GM12872 (cell line): ENCODE measurements around the gene DUSP12.
A peak's percentile ranks its signal among the peaks of the same experiment; 100 is the strongest.

ENCODE experiments used
- TF ChIP-seq, protein P1 (sequence below): IDR thresholded peaks from 3 replicates; pipeline ENCODE4 v1.5.1; 2011; ENCODE audit warnings: low read depth, mild to moderate bottlenecking, low read length, moderate library complexity; ENCODE audit not compliant: insufficient read depth

DUSP12 gene, protein sequence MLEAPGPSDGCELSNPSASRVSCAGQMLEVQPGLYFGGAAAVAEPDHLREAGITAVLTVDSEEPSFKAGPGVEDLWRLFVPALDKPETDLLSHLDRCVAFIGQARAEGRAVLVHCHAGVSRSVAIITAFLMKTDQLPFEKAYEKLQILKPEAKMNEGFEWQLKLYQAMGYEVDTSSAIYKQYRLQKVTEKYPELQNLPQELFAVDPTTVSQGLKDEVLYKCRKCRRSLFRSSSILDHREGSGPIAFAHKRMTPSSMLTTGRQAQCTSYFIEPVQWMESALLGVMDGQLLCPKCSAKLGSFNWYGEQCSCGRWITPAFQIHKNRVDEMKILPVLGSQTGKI

DNA sequence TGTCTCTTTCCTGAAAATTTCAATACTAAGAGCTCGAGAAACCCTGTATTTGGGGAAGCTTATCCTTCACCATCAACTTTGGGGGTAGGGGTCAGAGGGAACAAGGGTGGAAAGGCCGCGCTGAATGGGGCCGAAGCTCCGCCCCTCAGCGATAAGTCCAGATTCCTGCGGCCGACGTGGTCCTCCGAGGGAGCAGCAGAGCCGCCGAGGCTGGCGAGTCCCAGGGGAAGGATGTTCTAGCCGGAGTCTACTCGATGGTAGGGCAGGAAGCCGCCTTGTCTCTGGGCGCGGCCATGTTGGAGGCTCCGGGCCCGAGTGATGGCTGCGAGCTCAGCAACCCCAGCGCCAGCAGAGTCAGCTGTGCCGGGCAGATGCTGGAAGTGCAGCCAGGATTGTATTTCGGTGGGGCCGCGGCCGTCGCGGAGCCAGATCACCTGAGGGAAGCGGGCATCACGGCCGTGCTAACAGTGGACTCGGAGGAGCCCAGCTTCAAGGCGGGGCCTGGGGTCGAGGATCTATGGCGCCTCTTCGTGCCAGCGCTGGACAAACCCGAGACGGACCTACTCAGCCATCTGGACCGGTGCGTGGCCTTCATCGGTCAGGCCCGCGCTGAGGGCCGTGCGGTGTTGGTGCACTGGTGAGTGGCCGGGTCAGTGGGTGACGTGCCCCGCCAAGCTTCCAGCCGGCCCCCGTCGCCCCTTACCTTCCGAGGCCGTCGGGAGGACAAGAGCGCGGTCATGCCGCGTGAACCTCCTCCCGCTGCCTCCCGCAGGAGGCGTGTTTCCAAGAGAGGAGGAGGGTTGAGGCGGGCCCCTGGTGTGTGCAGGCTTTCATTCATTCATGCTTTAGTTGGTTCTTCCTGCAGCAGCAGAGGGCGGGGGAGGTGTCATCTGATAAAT is at the start of gene DUSP12:
Gene DUSP12 (plus strand): TSS at position 278 of the 899 bp plus-strand sequence. CDS start 16 bp downstream, at position 294.
- TF ChIP-seq, protein P1, sequence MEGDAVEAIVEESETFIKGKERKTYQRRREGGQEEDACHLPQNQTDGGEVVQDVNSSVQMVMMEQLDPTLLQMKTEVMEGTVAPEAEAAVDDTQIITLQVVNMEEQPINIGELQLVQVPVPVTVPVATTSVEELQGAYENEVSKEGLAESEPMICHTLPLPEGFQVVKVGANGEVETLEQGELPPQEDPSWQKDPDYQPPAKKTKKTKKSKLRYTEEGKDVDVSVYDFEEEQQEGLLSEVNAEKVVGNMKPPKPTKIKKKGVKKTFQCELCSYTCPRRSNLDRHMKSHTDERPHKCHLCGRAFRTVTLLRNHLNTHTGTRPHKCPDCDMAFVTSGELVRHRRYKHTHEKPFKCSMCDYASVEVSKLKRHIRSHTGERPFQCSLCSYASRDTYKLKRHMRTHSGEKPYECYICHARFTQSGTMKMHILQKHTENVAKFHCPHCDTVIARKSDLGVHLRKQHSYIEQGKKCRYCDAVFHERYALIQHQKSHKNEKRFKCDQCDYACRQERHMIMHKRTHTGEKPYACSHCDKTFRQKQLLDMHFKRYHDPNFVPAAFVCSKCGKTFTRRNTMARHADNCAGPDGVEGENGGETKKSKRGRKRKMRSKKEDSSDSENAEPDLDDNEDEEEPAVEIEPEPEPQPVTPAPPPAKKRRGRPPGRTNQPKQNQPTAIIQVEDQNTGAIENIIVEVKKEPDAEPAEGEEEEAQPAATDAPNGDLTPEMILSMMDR: peak; percentile 43; the same call in 1 of the 3 replicates

DNA sequence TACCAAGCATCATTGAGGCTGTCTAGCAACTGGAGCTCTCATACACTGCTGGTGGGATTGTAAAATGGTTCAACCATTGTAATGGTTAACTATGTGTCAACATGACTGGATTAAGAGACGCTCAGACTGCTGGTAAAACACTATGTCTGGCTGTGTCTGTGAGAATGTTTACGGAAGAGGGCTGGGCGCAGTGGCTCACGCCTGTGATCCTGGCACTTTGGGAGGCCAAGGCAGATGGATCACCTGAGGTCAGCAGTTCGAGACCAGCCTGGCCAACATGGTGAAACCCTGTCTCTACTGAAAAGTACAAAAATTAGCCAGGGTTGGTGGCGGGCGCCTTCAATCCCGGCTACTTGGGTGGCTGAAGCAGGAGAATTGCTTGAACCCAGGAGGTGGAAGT is 47.3 kb upstream of the DUSP12 start:
- TF ChIP-seq, protein P1: no peak

DNA sequence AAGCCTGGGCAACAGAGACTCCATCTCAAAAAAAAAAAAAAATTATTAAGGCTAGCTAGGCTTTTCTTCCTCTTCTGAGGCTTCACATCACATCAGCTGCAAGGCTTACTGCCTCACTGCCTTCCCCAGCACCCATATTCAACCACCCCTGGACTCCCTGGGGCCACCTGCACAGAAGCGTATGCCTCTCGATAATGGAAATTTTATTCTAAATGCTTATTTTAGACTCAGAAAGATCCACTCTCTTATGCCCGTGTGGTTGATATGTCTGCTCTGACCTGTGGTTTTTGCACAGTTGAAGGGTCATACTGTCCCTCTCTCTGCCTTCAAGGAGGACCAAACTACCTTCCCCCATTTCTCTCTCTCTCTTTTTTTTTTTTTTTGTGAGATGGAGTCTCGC is 44.0 kb upstream of the DUSP12 start:
- TF ChIP-seq, protein P1: no peak

DNA sequence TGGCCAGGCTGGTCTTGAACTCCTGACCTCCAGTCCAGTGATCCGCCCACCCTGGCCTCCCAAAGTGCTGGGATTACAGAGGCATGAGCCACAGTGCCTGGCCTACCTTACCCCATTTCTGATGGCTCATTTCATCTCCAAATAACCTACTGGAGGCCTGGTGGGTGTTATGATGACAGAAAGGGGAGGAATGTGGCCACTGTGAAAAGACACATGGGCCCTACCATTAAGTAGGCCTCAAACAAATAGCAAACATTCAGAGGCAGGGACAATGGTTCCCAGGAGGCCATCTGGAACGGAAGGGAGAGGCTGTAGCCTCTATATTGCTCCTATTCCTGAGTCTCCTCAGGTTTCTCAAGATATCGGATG is 43.5 kb upstream of the DUSP12 start:
- TF ChIP-seq, protein P1: no peak

DNA sequence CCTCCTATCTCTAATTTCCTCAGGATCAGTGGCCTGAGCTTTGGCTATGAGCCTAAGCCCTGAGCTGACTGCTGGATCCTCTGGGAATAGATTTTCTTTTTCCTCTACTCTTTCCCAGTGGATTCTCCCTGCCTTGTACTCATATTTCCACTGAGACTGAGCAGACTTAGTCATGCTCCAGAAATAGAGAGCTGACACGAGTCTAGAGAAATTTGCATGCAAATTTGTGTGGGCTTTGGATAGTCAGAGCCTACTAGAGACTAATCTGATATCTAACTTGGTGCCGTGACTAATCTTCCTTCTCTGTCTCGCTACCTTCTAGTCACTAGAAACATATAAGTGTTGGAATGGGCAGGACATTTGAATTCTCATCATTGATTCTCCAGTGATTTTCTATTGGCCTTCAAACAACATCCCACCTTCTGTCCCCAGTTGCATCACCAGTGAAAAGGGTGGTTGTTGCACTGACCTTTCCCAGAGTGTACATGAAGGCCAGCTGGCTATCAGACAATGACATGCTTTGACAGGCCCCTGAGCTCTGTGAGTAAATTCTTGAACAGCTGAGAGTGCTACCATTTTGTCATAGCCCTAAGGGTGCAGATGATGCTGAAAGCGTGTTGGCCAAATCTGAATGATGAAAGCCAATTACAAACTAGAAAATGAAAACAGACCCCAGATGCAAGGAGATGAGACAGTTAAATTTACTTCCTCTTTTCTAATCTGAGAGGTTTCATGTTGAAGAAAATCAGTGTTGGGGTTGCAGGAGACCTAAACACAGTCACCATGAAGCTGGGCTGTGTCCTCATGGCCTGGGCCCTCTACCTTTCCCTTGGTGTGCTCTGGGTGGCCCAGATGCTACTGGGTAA is 42.9 kb upstream of the DUSP12 start, which contains the start of gene FCRLA:
Gene FCRLA (plus strand): TSS at position 748 of the 866 bp plus-strand sequence. CDS start 36 bp downstream, at position 784.
- TF ChIP-seq, protein P1: no peak

DNA sequence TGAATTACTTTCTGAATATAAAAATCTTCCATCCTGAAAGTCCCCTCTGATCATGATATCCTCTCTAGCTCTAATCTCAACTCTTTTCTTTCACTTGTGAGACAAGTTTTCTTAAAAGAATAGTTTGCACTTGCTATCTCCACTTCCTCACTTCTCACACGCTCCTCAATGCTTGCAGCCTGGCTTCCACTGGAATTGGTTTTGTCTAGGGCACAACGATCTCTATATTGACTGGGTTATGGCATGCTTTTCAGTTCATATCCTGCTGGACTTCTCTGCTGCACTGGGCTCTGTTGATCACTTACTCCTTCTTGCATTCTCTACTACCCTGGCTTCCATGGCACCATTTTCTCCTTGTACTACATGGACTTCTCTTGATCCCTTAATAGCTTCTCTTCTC is 42.1 kb upstream of the DUSP12 start:
- TF ChIP-seq, protein P1: no peak

DNA sequence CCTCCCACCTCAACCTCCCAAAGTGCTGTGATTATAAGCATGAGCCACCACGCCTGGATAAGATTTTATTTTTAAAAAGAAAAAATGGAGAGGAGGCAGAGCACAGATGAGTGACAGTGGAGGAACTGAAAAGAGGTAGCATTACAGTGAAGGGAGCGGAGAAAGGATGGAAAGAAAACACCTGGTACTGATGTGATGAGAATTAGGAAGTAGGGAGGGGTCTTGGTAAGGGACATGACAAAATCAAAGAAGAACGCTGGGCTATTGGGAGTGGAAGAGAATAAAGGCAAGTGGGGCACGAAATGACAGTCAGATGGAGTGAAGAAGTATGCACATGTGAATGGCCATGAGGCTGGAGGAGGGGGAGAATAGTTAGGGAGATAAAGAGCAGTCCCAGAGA is 40.2 kb upstream of the DUSP12 start:
- TF ChIP-seq, protein P1: no peak
